A549 (cell line): ENCODE measurements around the gene EIF1B. TPM values are rescaled to one million over a fixed set of nuclear protein-coding genes. Genes with fewer than 3 reads are reported as not detected.

Experiments used
- ATAC-seq, 2 experiments: fragments of 200-7000 bp in 1 of 2; fragments of >200 bp in 1 of 2; cut with Nextera tagmentation in 1 of 2; cut with Tn5 transposase in 1 of 2; 3 replicates each; pipeline versions ENCODE4 v1.8.0 to v1.9.1; 2018 to 2020; ENCODE audit warnings: mild to moderate bottlenecking in 1 of 2, moderate library complexity in 1 of 2
- CTCF ChIA-PET: fragments of 300-600 bp; sonication (Branson Sonifier 250); formaldehyde crosslinking; extraction: SDS; loops from one replicate; lab custom pipeline; 2021; ENCODE audit warnings: antibody characterized with exemption, inconsistent platforms; lab: Yijun Ruan, JAX
- POLR2A ChIA-PET: fragments of 350-600 bp; formaldehyde crosslinking; extraction: SDS; loops from one replicate; lab custom pipeline; 2021; ENCODE audit warnings: antibody characterized with exemption, inconsistent platforms; lab: Yijun Ruan, JAX
- DNase-seq, 2 experiments: peaks; one replicate each; pipeline versions ENCODE4 v3.0.0 to v3.0.0-alpha.2; 2011 to 2016; ENCODE audit warnings: low read depth in 1 of 2, low spot score in 1 of 2
- FAIRE-seq: peaks from 2 replicates; lab custom pipeline; 2011; peaks lifted over from hg19 to GRCh38; lab: Jason Lieb, UNC
- H3K27ac ChIP-seq, 2 experiments: fragments of >200 bp; sonication (Bioruptor Twin); formaldehyde crosslinking; 3 replicates each; pipeline ENCODE4 v1.5.1; 2016 to 2017
- H3K4me1 ChIP-seq: fragments of >200 bp; sonication (Bioruptor Twin); formaldehyde crosslinking; 3 replicates; pipeline ENCODE4 v1.6.1; 2016
- H3K4me2 ChIP-seq: fragments of >200 bp; sonication (Bioruptor Twin); formaldehyde crosslinking; 3 replicates; pipeline ENCODE4 v1.6.1; 2016
- H3K4me3 ChIP-seq: fragments of >200 bp; sonication (Bioruptor Twin); formaldehyde crosslinking; 3 replicates; pipeline ENCODE4 v1.5.1; 2016
- H3K9me3 ChIP-seq: fragments of >200 bp; sonication (Bioruptor Twin); formaldehyde crosslinking; 3 replicates; pipeline ENCODE4 v1.6.1; 2016
- CHD2 ChIP-seq: fragments of 150-350 bp; IDR thresholded peaks from 2 replicates; pipeline ENCODE4 v1.6.1; 2014; ENCODE audit warnings: low read length; ENCODE audit not compliant: partially characterized antibody
- CHD4 ChIP-seq: fragments of 200-600 bp; sonication (generic); IDR thresholded peaks from 2 replicates; pipeline ENCODE4 v1.6.1; 2016; ENCODE audit warnings: antibody characterized with exemption, mild to moderate bottlenecking, borderline replicate concordance
- EHF ChIP-seq: fragments of 250-450 bp; sonication (Bioruptor Pico); IDR thresholded peaks from 2 replicates; pipeline ENCODE4 v1.5.0; 2020; ENCODE audit warnings: mild to moderate bottlenecking
- EHMT2 ChIP-seq: fragments of 200-600 bp; sonication (generic); IDR thresholded peaks from 2 replicates; pipeline ENCODE4 v1.6.1; 2016; ENCODE audit warnings: antibody characterized with exemption, low read depth, mild to moderate bottlenecking, moderate library complexity
- EP300 ChIP-seq, 2 experiments: fragments of >200 bp; sonication (Bioruptor Twin); formaldehyde crosslinking; IDR thresholded peaks; 2 replicates in 1 of 2; 3 replicates in 1 of 2; pipeline ENCODE4 v1.6.1; 2016 to 2017
- ESRRA ChIP-seq: fragments of 150-350 bp; IDR thresholded peaks from 2 replicates; pipeline ENCODE4 v1.6.1; 2014; ENCODE audit warnings: mild to moderate bottlenecking, low read length, borderline replicate concordance
- FOSB ChIP-seq: fragments of 250-450 bp; sonication (Bioruptor Pico); IDR thresholded peaks from 2 replicates; pipeline ENCODE4 v1.5.0; 2020; ENCODE audit warnings: mild to moderate bottlenecking, moderate library complexity
- FOSL2 ChIP-seq, 2 experiments: fragments of 450-650 bp in 1 of 2; fragments of >200 bp in 1 of 2; sonication (Bioruptor Twin) in 1 of 2; formaldehyde crosslinking; IDR thresholded peaks; 2 replicates each; pipeline versions ENCODE4 v1.5.0 to v1.6.1; 2016 to 2020; ENCODE audit warnings: mild to moderate bottlenecking in 1 of 2, moderate library complexity in 1 of 2
- FOXS1 ChIP-seq: fragments of 250-450 bp; sonication (Bioruptor Pico); IDR thresholded peaks from 2 replicates; pipeline ENCODE4 v1.5.0; 2020; ENCODE audit warnings: mild to moderate bottlenecking, moderate library complexity
- HDAC2 ChIP-seq: fragments of 200-600 bp; sonication (generic); IDR thresholded peaks from 2 replicates; pipeline ENCODE4 v1.6.1; 2016
- HES2 ChIP-seq: fragments of >200 bp; sonication (Bioruptor Twin); formaldehyde crosslinking; IDR thresholded peaks from 2 replicates; pipeline ENCODE4 v1.6.1; 2016
- HEYL ChIP-seq: fragments of 250-450 bp; sonication (Bioruptor Pico); IDR thresholded peaks from 2 replicates; pipeline ENCODE4 v1.8.0; 2021; ENCODE audit warnings: mild to moderate bottlenecking, moderate library complexity
- HOXA7 ChIP-seq: fragments of 250-450 bp; sonication (Bioruptor Pico); IDR thresholded peaks from 2 replicates; pipeline ENCODE4 v1.5.0; 2020; ENCODE audit warnings: mild to moderate bottlenecking, moderate library complexity
- HOXB13 ChIP-seq: fragments of 250-450 bp; sonication (Bioruptor Pico); IDR thresholded peaks from 2 replicates; pipeline ENCODE4 v1.5.0; 2020; ENCODE audit warnings: low read depth, mild to moderate bottlenecking, moderate library complexity
- JUN ChIP-seq, 2 experiments: fragments of >200 bp; sonication (Bioruptor Twin); formaldehyde crosslinking; IDR thresholded peaks; 2 replicates in 1 of 2; 3 replicates in 1 of 2; pipeline ENCODE4 v1.6.1; 2016 to 2017
- JUNB ChIP-seq: fragments of >200 bp; sonication (Bioruptor Twin); formaldehyde crosslinking; IDR thresholded peaks from 2 replicates; pipeline ENCODE4 v1.6.1; 2016
- KDM1A ChIP-seq: fragments of 200-600 bp; sonication (generic); IDR thresholded peaks from 2 replicates; pipeline ENCODE4 v1.6.1; 2016; ENCODE audit warnings: low read depth, mild to moderate bottlenecking
- MAZ ChIP-seq: fragments of 150-350 bp; IDR thresholded peaks from 2 replicates; pipeline ENCODE4 v1.6.1; 2014; ENCODE audit warnings: antibody characterized with exemption, low read depth, low read length, borderline replicate concordance
- NFE2L2 ChIP-seq: fragments of 150-350 bp; conservative IDR thresholded peaks from 2 replicates; pipeline ENCODE4 v1.6.1; 2014; ENCODE audit warnings: low read length
- NR3C1 ChIP-seq: fragments of >200 bp; sonication (Bioruptor Twin); formaldehyde crosslinking; IDR thresholded peaks from 3 replicates; pipeline ENCODE4 v1.6.1; 2017
- PHF8 ChIP-seq: fragments of 200-600 bp; sonication (generic); IDR thresholded peaks from 2 replicates; pipeline ENCODE4 v1.6.1; 2016; ENCODE audit warnings: low read depth, mild to moderate bottlenecking, antibody characterized with exemption, moderate library complexity, borderline replicate concordance
- POLR2A ChIP-seq: IDR thresholded peaks from 2 replicates; pipeline ENCODE4 v1.6.1; 2012; ENCODE audit warnings: mild to moderate bottlenecking, low read length
- POLR2AphosphoS2 ChIP-seq: conservative IDR thresholded peaks from 2 replicates; pipeline ENCODE4 v1.6.1; 2012; ENCODE audit warnings: low read length, improper control_type of control experiment, inconsistent platforms
- RAD21 ChIP-seq, 2 experiments: fragments of >200 bp in 1 of 2; sonication (Bioruptor Twin) in 1 of 2; formaldehyde crosslinking in 1 of 2; IDR thresholded peaks in 1 of 2; conservative IDR thresholded peaks in 1 of 2; 2 replicates in 1 of 2; 3 replicates in 1 of 2; pipeline ENCODE4 v1.6.1; 2012 to 2018; ENCODE audit warnings: inconsistent platforms in 1 of 2
- RNF2 ChIP-seq: fragments of 200-600 bp; sonication (generic); IDR thresholded peaks from 2 replicates; pipeline ENCODE4 v1.6.1; 2016; ENCODE audit warnings: low read depth, mild to moderate bottlenecking, antibody characterized with exemption, moderate library complexity, borderline replicate concordance
- USF2 ChIP-seq: fragments of 450-650 bp; IDR thresholded peaks from 2 replicates; pipeline ENCODE4 v1.6.1; 2014; ENCODE audit warnings: antibody characterized with exemption
- ZC3H11A ChIP-seq: fragments of 450-650 bp; IDR thresholded peaks from 2 replicates; pipeline ENCODE4 v1.6.1; 2014; ENCODE audit warnings: antibody characterized with exemption, mild to moderate bottlenecking
- ZFP36 ChIP-seq: fragments of 450-650 bp; IDR thresholded peaks from 2 replicates; pipeline ENCODE4 v1.6.1; 2014; ENCODE audit warnings: borderline replicate concordance; ENCODE audit not compliant: partially characterized antibody
- ZNF302 ChIP-seq: fragments of 250-450 bp; sonication (Bioruptor Pico); IDR thresholded peaks from 2 replicates; pipeline ENCODE4 v1.9.0; 2021; ENCODE audit warnings: inconsistent platforms, mild to moderate bottlenecking, moderate library complexity
- ZSCAN20 ChIP-seq: fragments of 250-450 bp; sonication (Bioruptor Pico); IDR thresholded peaks from 2 replicates; pipeline ENCODE4 v1.8.0; 2022; ENCODE audit warnings: mild to moderate bottlenecking, moderate library complexity
- WGBS: methylation state at CpG from one replicate; pipeline ENCODE4 v1.1.6; 2017; ENCODE audit errors: missing lambda C conversion rate; 5-methylcytosine and 5-hydroxymethylcytosine counted together
- polyA plus RNA-seq, 4 experiments: library from polyadenylated mRNA; depleted of rRNA in 3 of 4; stranded (reverse); fragments of >200 nt; fragmentation: RNase III in 1 of 4; extraction: RNeasy Plus Mini Kit Qiagen cat#74134 plus additional on column Dnase treatment in 1 of 4; gene quantifications; 2 replicates in 3 of 4; 3 replicates in 1 of 4; pipeline ENCODE4 v1.2.3, GENCODE V29; 2011 to 2017
- TF ChIP-seq, protein P1 (sequence below): fragments of >200 bp; sonication (Bioruptor Twin); formaldehyde crosslinking; IDR thresholded peaks from 3 replicates; pipeline ENCODE4 v1.5.1; 2016
- TF ChIP-seq, protein P2 (sequence below): IDR thresholded peaks from 2 replicates; pipeline ENCODE4 v1.6.1; 2012; ENCODE audit warnings: low read depth, borderline replicate concordance
- TF ChIP-seq, protein P3 (sequence below): IDR thresholded peaks from 2 replicates; pipeline ENCODE4 v1.6.1; 2012

Gene EIF1B
- polyA plus RNA-seq, 2 of the 4 experiments (the other 2 are of a cell fraction) = 42.1 to 45.7 TPM

GRCh38 chr3:40324621-40325020, 15.1 kb downstream of the EIF1B start:
- DNase-seq (no peak), ATAC-seq (no peak), FAIRE-seq (no peak)
- ChIA-PET POLR2A (no interaction called here), CTCF (interaction anchor here (0.7 kb wide), 1 partner anchor 256 kb away, joined by 4 read pairs; no protein-coding TSS in a partner anchor)
- Histone ChIP-seq H3K4me3 (no peak overlapping the region), H3K4me1 (no peaks in the 10 kb centered on the region), H3K27ac (no peak overlapping the region), H3K4me2 (no peak overlapping the region), H3K9me3 (no peaks in the 10 kb centered on the region)
- WGBS = 46% methylated on average over 4 of the region's 4 CpGs
- TF ChIP-seq POLR2A (no peak), POLR2AphosphoS2 (no peak), ESRRA (no peak), JUN (IDR thresholded peaks at IDR 0.05) (no peak), CHD2 (no peak), NFE2L2 (no peak), RAD21 (conservative IDR thresholded peaks at IDR 0.05 in 1 of 2, IDR thresholded peaks at IDR 0.05 in 1 of 2) (no peak), HOXB13 (CRISPR knock-in tag) (no peak), HEYL (CRISPR knock-in tag) (no peak), JUNB (no peak), EP300 (IDR thresholded peaks at IDR 0.05) (no peak), CHD4 (no peak), FOSL2 (IDR thresholded peaks at IDR 0.05) (no peak), FOSL2 (CRISPR knock-in tag; IDR thresholded peaks at IDR 0.05) (no peak), ZSCAN20 (CRISPR knock-in tag) (no peak), FOXS1 (no peak), EHF (no peak)
- TF ChIP-seq, protein P1, sequence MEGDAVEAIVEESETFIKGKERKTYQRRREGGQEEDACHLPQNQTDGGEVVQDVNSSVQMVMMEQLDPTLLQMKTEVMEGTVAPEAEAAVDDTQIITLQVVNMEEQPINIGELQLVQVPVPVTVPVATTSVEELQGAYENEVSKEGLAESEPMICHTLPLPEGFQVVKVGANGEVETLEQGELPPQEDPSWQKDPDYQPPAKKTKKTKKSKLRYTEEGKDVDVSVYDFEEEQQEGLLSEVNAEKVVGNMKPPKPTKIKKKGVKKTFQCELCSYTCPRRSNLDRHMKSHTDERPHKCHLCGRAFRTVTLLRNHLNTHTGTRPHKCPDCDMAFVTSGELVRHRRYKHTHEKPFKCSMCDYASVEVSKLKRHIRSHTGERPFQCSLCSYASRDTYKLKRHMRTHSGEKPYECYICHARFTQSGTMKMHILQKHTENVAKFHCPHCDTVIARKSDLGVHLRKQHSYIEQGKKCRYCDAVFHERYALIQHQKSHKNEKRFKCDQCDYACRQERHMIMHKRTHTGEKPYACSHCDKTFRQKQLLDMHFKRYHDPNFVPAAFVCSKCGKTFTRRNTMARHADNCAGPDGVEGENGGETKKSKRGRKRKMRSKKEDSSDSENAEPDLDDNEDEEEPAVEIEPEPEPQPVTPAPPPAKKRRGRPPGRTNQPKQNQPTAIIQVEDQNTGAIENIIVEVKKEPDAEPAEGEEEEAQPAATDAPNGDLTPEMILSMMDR = no peak

GRCh38 chr3:40325465-40325864, 16.0 kb downstream of the EIF1B start:
- CTCF ChIA-PET = interaction anchor here (2.5 kb wide), 1 partner anchor 14 kb away, joined by 6 read pairs; no protein-coding TSS in a partner anchor
- no peak for TF ChIP-seq HOXA7 (CRISPR knock-in tag)
- no peak for TF ChIP-seq EHMT2
- TF ChIP-seq HEYL (CRISPR knock-in tag) = no peak
- TF ChIP-seq FOXS1 = no peak
- TF ChIP-seq USF2 = no peak
- TF ChIP-seq HES2 = no peak
- TF ChIP-seq KDM1A = no peak
- TF ChIP-seq, protein P1 = no peak
- no peak for TF ChIP-seq ZNF302
- TF ChIP-seq, protein P2, sequence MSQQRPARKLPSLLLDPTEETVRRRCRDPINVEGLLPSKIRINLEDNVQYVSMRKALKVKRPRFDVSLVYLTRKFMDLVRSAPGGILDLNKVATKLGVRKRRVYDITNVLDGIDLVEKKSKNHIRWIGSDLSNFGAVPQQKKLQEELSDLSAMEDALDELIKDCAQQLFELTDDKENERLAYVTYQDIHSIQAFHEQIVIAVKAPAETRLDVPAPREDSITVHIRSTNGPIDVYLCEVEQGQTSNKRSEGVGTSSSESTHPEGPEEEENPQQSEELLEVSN = no peak
- TF ChIP-seq ZC3H11A = no peak
- TF ChIP-seq RNF2 = no peak
- no peak for TF ChIP-seq PHF8
- TF ChIP-seq ZFP36 = no peak
- TF ChIP-seq NR3C1 = no peak
- no peak for TF ChIP-seq MAZ
- TF ChIP-seq, protein P3, sequence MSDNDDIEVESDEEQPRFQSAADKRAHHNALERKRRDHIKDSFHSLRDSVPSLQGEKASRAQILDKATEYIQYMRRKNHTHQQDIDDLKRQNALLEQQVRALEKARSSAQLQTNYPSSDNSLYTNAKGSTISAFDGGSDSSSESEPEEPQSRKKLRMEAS = no peak
- no peak for TF ChIP-seq HDAC2
- no peak for TF ChIP-seq FOSB (CRISPR knock-in tag)
- Histone ChIP-seq H3K27ac (no peak overlapping the region), H3K9me3 (no peaks in the 10 kb centered on the region), H3K4me2 (no peak overlapping the region), H3K4me3 (no peak overlapping the region), H3K4me1 (no peaks in the 10 kb centered on the region)
- FAIRE-seq (no peak), ATAC-seq (no peak), DNase-seq (no peak)
- POLR2A ChIA-PET = no interaction called here
